HepG2 (cell line): Measurements from ENCODE around the gene ZNF714. TPM values are rescaled to one million over a fixed set of nuclear protein-coding genes. Genes with fewer than 3 reads are reported as not detected.

Experiments used
- ARID5B ChIP-seq: IDR thresholded peaks from 2 replicates; pipeline ENCODE4 v1.4.0; 2020; ENCODE audit warnings: mild to moderate bottlenecking, missing genetic modification reagents
- ELF3 ChIP-seq: IDR thresholded peaks from 2 replicates; pipeline ENCODE4 v1.6.1; 2016; ENCODE audit warnings: missing genetic modification reagents, missing compliant biosample characterization
- ETV5 ChIP-seq: IDR thresholded peaks from 2 replicates; pipeline ENCODE4 v1.6.1; 2018; ENCODE audit warnings: missing biosample characterization, missing genetic modification reagents, inconsistent platforms, borderline replicate concordance
- ETV6 ChIP-seq: sonication (generic); formaldehyde crosslinking; conservative IDR thresholded peaks from 2 replicates; pipeline ENCODE4 v1.4.0; 2020; ENCODE audit warnings: missing genetic modification reagents
- MED1 ChIP-seq: sonication (generic); formaldehyde crosslinking; IDR thresholded peaks from 2 replicates; pipeline ENCODE4 v1.4.0; 2020; ENCODE audit warnings: missing genetic modification reagents
- MTERF4 ChIP-seq: sonication (generic); formaldehyde crosslinking; IDR thresholded peaks from 2 replicates; pipeline ENCODE4 v1.8.0; 2023; ENCODE audit warnings: mild to moderate bottlenecking, missing genetic modification reagents
- SMAD1 ChIP-seq: sonication (generic); formaldehyde crosslinking; IDR thresholded peaks from 2 replicates; pipeline ENCODE4 v1.4.0; 2020; ENCODE audit warnings: missing genetic modification reagents, low read depth, mild to moderate bottlenecking, borderline replicate concordance
- TBX2 ChIP-seq: sonication (generic); formaldehyde crosslinking; IDR thresholded peaks from 2 replicates; pipeline ENCODE4 v1.5.0; 2020; ENCODE audit warnings: missing genetic modification reagents, mild to moderate bottlenecking, borderline replicate concordance
- ZBTB1 ChIP-seq: sonication (generic); formaldehyde crosslinking; IDR thresholded peaks from 2 replicates; pipeline ENCODE4 v1.4.0; 2020; ENCODE audit warnings: missing genetic modification reagents, borderline replicate concordance
- ZNF354B ChIP-seq: sonication (generic); formaldehyde crosslinking; IDR thresholded peaks from 2 replicates; pipeline ENCODE4 v1.8.0; 2022; ENCODE audit warnings: mild to moderate bottlenecking, missing genetic modification reagents
- ZNF564 ChIP-seq: sonication (generic); formaldehyde crosslinking; IDR thresholded peaks from 2 replicates; pipeline ENCODE4 v1.8.1; 2023; ENCODE audit warnings: mild to moderate bottlenecking, missing genetic modification reagents
- ZNF784 ChIP-seq: sonication (generic); formaldehyde crosslinking; IDR thresholded peaks from 2 replicates; pipeline ENCODE4 v1.5.1; 2020; ENCODE audit warnings: missing genetic modification reagents, mild to moderate bottlenecking, borderline replicate concordance
- ZSCAN20 ChIP-seq: sonication (generic); formaldehyde crosslinking; IDR thresholded peaks from 2 replicates; pipeline ENCODE4 v1.4.0; 2020; ENCODE audit warnings: missing genetic modification reagents, mild to moderate bottlenecking, borderline replicate concordance
- polyA plus RNA-seq, 8 experiments: library from polyadenylated mRNA; depleted of rRNA in 3 of 8; stranded (reverse) in 7 of 8; unstranded in 1 of 8; fragments of >200 nt; fragmentation: Illumina TruSeq in 4 of 8; extraction: Trizol in 4 of 8; gene quantifications; 2 replicates each; pipeline versions ENCODE4 v1.2.1 to v1.2.3, GENCODE V29; 2011 to 2016; ENCODE audit warnings: low read depth in 4 of 8, missing spikeins in 1 of 8, mixed read lengths in 1 of 8; ENCODE audit not compliant: insufficient read depth in 1 of 8
- total RNA-seq, 5 experiments: library from RNA; depleted of rRNA; stranded (reverse); fragments of >200 nt; fragmentation: Illumina TruSeq; extraction: Trizol; gene quantifications; 2 replicates each; pipeline ENCODE4 v1.2.3, GENCODE V29; 2016; ENCODE audit warnings: low read depth in 1 of 5
- TF ChIP-seq, protein P1 (sequence below): sonication (generic); formaldehyde crosslinking; IDR thresholded peaks from 2 replicates; pipeline ENCODE4 v1.5.1; 2020; ENCODE audit warnings: missing genetic modification reagents, mild to moderate bottlenecking, borderline replicate concordance
- TF ChIP-seq, protein P2 (sequence below): IDR thresholded peaks from 2 replicates; pipeline ENCODE4 v1.6.1; 2016; ENCODE audit warnings: low read depth
- TF ChIP-seq, protein P3 (sequence below): sonication (generic); formaldehyde crosslinking; IDR thresholded peaks from 2 replicates; pipeline ENCODE4 v1.5.0; 2020; ENCODE audit warnings: missing genetic modification reagents

ZNF714 gene
- total and polyA plus RNA-seq, 2 of the 13 experiments (the other 11 are each of a cell fraction or from before 2014, with no cell fraction given): 6.7 to 27.8 TPM

DNA sequence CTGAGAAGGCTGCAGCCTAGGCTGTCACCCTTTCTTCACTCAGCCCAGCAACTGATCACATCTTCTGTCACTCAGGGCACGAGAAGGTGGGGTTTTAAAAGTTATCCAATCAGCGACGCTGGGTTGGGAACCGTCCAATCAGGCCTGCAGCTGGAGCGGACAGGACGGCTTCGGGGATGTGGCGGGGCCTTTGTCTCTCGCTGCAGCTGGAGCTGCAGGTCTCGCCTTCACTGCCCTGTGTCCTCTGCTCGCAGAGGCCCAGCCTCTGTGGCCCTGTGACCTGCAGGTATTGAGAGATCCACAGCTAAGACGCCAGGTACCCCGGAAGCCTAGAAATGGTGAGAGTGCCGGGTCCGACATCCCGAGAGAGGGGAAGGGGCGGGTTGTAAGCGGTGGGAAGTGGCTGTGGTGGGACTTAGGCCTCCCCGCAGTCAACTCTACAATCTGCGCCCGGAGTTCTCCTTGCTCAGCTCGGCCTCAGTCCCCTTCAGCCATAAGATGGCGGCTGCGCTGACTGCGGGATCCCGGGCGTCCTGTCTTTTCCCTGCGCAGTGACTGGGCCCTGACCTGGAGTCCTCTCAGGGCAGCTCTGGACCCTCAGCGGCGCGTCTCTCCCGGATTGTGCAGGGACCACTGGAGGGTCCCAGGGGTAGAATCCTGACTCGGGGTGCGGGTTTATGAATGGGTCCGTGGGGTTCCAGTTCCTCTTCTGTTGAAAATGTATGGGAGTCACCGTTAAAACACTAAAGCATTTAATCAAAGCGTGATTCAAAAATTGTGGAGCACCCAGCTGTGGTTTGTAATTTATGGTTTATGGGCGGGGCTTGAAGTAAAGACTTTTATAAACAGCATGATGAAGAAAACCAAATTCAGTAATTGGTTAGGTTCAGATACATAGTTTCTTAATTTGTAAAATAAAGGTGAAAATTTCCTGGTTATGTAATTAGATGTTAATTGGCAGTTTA lies at the start of gene ZNF714 (continued):
- TF ChIP-seq, protein P1, sequence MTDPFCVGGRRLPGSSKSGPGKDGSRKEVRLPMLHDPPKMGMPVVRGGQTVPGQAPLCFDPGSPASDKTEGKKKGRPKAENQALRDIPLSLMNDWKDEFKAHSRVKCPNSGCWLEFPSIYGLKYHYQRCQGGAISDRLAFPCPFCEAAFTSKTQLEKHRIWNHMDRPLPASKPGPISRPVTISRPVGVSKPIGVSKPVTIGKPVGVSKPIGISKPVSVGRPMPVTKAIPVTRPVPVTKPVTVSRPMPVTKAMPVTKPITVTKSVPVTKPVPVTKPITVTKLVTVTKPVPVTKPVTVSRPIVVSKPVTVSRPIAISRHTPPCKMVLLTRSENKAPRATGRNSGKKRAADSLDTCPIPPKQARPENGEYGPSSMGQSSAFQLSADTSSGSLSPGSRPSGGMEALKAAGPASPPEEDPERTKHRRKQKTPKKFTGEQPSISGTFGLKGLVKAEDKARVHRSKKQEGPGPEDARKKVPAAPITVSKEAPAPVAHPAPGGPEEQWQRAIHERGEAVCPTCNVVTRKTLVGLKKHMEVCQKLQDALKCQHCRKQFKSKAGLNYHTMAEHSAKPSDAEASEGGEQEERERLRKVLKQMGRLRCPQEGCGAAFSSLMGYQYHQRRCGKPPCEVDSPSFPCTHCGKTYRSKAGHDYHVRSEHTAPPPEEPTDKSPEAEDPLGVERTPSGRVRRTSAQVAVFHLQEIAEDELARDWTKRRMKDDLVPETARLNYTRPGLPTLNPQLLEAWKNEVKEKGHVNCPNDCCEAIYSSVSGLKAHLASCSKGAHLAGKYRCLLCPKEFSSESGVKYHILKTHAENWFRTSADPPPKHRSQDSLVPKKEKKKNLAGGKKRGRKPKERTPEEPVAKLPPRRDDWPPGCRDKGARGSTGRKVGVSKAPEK (CRISPR knock-in tag): no peak
- TF ChIP-seq, protein P2, sequence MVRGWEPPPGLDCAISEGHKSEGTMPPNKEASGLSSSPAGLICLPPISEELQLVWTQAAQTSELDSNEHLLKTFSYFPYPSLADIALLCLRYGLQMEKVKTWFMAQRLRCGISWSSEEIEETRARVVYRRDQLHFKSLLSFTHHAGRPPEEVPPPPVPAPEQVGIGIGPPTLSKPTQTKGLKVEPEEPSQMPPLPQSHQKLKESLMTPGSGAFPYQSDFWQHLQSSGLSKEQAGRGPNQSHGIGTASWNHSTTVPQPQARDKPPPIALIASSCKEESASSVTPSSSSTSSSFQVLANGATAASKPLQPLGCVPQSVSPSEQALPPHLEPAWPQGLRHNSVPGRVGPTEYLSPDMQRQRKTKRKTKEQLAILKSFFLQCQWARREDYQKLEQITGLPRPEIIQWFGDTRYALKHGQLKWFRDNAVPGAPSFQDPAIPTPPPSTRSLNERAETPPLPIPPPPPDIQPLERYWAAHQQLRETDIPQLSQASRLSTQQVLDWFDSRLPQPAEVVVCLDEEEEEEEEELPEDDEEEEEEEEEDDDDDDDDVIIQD: peak; percentile 48; the same call in 1 of the 2 replicates
- TF ChIP-seq SMAD1 (CRISPR knock-in tag): no peak
- peak; percentile 53; the same call in 1 of the 2 replicates for TF ChIP-seq ZNF784 (CRISPR knock-in tag)
- TF ChIP-seq ZNF354B (CRISPR knock-in tag): no peak
- TF ChIP-seq TBX2 (CRISPR knock-in tag): peak; percentile 62; the same call in 1 of the 2 replicates
- TF ChIP-seq ELF3: 0 out of 2 replicates have a peak, but pooled peaks have one; percentile 23
- 0 out of 2 replicates have a peak, but pooled peaks have one; percentile 11 for TF ChIP-seq MED1
- no peak for TF ChIP-seq ZSCAN20
- TF ChIP-seq ETV6: peak; percentile 51; the same call in 1 of the 2 replicates
- no peak for TF ChIP-seq ZBTB1 (CRISPR knock-in tag)
- TF ChIP-seq ETV5 (CRISPR knock-in tag): 0 out of 2 replicates have a peak, but pooled peaks have one; percentile 18
- TF ChIP-seq, protein P3, sequence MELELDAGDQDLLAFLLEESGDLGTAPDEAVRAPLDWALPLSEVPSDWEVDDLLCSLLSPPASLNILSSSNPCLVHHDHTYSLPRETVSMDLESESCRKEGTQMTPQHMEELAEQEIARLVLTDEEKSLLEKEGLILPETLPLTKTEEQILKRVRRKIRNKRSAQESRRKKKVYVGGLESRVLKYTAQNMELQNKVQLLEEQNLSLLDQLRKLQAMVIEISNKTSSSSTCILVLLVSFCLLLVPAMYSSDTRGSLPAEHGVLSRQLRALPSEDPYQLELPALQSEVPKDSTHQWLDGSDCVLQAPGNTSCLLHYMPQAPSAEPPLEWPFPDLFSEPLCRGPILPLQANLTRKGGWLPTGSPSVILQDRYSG (CRISPR knock-in tag): no peak
- peak; percentile 29; the same call in 1 of the 2 replicates for TF ChIP-seq ARID5B (CRISPR knock-in tag)
- no peak for TF ChIP-seq ZNF564 (CRISPR knock-in tag)
- TF ChIP-seq MTERF4 (CRISPR knock-in tag): no peak
